Tibial artery (tissue), 4 donors: ENCODE results near the gene SH3D19.

Experiments
- DNase-seq, 2 donors: peaks; one replicate each; pipeline ENCODE4 v3.0.0-alpha.2; 2019
- H3K27ac ChIP-seq, 2 donors: fragments of 200-600 bp; sonication (generic) in 1 of 2; 1 replicate in 1 of 2; 2 replicates in 1 of 2; pipeline ENCODE4 v1.5.1; 2018 to 2019; ENCODE audit warnings: mild to moderate bottlenecking in 1 of 2
- H3K27me3 ChIP-seq, 2 donors: fragments of 200-600 bp; sonication (generic) in 1 of 2; one replicate each; pipeline versions ENCODE4 v1.5.1 to v1.6.0; 2016 to 2019
- H3K36me3 ChIP-seq, 3 donors: fragments of 200-600 bp; sonication (generic) in 2 of 3; one replicate each; pipeline ENCODE4 v1.5.1; 2016 to 2019; ENCODE audit warnings: mild to moderate bottlenecking in 2 of 3
- H3K4me1 ChIP-seq, 4 donors: fragments of 200-600 bp; sonication (generic) in 2 of 4; 1 replicate in 3 of 4; 2 replicates in 1 of 4; pipeline ENCODE4 v1.5.1; 2016 to 2019
- H3K4me3 ChIP-seq, 2 donors: fragments of 200-600 bp; sonication (generic) in 1 of 2; 1 replicate in 1 of 2; 2 replicates in 1 of 2; pipeline ENCODE4 v1.5.1; 2018 to 2019; ENCODE audit warnings: mild to moderate bottlenecking in 2 of 2
- H3K9me3 ChIP-seq, 3 donors: fragments of 200-600 bp; sonication (generic) in 1 of 3; one replicate each; pipeline ENCODE4 v1.5.1; 2016 to 2019
- intact Hi-C: fragments of 100-400 bp; cut with DNase I; formaldehyde crosslinking; loops from one replicate; pipeline ENCODE4 v1.15.0; 2023; ENCODE audit warnings: low total_unique reads
- TF ChIP-seq, protein P1 (sequence below), 2 experiments: fragments of 200-600 bp in 1 of 2; fragments of 450-650 bp in 1 of 2; IDR thresholded peaks; one replicate each; pipeline ENCODE4 v1.5.1; 2017 to 2019; ENCODE audit warnings: antibody characterized with exemption in 2 of 2, mild to moderate bottlenecking in 1 of 2, moderate library complexity in 1 of 2

The SH3D19 gene, protein sequence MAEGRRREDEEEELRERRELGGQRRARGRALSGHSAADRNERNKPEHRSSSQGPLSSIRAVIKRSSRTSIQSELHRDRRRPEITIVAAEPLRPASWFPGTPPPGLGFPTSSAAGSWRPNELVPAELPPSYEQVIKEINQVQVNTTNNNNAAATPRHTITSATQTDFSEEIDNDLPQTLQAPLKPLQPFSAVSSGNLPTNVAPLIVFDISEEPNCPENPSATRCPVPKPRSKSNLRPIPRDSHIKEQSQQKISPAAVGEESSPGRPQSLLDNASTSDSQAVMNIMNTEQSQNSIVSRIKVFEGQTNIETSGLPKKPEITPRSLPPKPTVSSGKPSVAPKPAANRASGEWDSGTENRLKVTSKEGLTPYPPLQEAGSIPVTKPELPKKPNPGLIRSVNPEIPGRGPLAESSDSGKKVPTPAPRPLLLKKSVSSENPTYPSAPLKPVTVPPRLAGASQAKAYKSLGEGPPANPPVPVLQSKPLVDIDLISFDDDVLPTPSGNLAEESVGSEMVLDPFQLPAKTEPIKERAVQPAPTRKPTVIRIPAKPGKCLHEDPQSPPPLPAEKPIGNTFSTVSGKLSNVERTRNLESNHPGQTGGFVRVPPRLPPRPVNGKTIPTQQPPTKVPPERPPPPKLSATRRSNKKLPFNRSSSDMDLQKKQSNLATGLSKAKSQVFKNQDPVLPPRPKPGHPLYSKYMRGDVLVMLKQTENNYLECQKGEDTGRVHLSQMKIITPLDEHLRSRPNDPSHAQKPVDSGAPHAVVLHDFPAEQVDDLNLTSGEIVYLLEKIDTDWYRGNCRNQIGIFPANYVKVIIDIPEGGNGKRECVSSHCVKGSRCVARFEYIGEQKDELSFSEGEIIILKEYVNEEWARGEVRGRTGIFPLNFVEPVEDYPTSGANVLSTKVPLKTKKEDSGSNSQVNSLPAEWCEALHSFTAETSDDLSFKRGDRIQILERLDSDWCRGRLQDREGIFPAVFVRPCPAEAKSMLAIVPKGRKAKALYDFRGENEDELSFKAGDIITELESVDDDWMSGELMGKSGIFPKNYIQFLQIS

GRCh38 chr4:151325111-151325948, at the start of gene SH3D19:
Gene SH3D19, minus strand, starts transcription at chr4:151325605. Its CDS starts 253 bp downstream, at chr4:151325352.
- Histone ChIP-seq H3K4me3 (peak within 1 kb of the TSS; percentile 76 to 98), H3K27ac (peak within 1 kb of the TSS; percentile 92 to 97), H3K27me3 (no peaks in the 10 kb centered on the region), H3K36me3 (no peaks in the 10 kb centered on the region), H3K9me3 (no peaks in the 10 kb centered on the region), H3K4me1 (peaks cover 0 to 43% (median 27%) of the 10 kb centered on the region in 4 donors)
- DNase-seq, result peak; percentile 60 to 82
- intact Hi-C loops, result loop anchor here (10.0 kb wide), 1 partner anchor 101 kb away; no protein-coding TSS in a partner anchor
- TF ChIP-seq, protein P1, sequence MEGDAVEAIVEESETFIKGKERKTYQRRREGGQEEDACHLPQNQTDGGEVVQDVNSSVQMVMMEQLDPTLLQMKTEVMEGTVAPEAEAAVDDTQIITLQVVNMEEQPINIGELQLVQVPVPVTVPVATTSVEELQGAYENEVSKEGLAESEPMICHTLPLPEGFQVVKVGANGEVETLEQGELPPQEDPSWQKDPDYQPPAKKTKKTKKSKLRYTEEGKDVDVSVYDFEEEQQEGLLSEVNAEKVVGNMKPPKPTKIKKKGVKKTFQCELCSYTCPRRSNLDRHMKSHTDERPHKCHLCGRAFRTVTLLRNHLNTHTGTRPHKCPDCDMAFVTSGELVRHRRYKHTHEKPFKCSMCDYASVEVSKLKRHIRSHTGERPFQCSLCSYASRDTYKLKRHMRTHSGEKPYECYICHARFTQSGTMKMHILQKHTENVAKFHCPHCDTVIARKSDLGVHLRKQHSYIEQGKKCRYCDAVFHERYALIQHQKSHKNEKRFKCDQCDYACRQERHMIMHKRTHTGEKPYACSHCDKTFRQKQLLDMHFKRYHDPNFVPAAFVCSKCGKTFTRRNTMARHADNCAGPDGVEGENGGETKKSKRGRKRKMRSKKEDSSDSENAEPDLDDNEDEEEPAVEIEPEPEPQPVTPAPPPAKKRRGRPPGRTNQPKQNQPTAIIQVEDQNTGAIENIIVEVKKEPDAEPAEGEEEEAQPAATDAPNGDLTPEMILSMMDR (IDR thresholded peaks at IDR 0.05), result no peak

DNA sequence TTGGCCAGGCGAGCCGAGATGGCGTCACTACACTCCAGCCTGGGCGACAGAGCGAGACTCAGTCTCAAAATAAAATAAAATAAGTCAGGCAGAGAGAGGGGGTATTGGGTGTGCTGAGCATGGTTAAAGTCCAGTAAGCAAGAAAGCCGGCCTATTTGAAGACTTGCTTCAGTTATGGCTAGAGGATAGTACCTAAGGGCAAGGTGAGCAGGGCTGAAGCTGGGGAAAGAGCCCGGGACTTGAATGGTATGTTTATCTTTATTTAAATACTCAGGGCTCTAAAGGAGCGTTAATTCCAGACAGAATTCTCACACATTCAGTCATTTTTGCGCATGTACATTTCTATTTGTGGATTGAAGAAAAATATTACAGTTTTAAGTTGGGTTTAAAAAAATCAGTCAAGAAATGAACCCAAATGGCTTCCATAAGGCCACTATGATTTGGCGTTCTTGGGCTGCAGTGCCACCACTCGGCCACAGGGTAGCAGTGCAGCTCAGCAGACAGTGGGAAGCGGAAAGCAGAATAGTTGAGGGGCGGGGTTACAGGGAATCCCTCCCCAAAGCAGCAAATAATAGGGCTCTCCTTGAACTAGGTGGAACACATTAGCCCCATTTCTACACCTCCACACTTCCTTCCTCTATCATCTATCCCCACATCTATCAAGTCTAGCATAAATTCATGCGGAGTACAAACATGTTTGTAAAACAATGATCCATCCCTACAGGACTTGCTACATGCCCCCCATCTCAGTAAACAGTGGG, 37.2 kb upstream of the SH3D19 start:
- TF ChIP-seq, protein P1 (IDR thresholded peaks at IDR 0.05), result peak; percentile 91 to 98
- no peak overlapping the region for H3K27ac ChIP-seq
- H3K9me3 ChIP-seq, result no peaks in the 10 kb centered on the region
- H3K4me1 ChIP-seq, result no peaks in the 10 kb centered on the region
- no peaks in the 10 kb centered on the region for H3K36me3 ChIP-seq
- DNase-seq, result peak; percentile 79 to 86
- H3K27me3 ChIP-seq, result no peaks in the 10 kb centered on the region
- no peak overlapping the region for H3K4me3 ChIP-seq
- intact Hi-C loops, result loop anchor here (2.0 to 5.0 kb wide), 2 partner anchors 86 to 240 kb away; partner anchors contain the start of gene PRSS48

DNA sequence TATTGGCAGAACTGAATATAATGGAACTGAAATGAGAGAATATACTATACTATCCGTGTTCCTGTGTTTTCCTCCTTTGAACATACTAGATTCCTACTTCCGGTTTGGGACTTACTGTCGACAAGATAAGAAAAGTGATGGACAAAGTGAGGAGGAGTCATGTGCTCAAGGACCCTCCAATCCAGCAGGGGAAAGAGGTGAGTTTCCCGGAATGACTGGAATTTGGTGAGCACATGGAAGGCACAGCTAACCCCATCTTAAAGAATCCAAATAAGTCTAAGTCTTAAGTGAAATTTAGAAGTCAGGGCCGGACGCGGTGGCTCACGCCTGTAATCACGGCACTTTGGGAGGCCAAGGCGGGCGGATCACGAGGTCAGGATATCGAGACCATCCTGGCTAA, 36.6 kb upstream of the SH3D19 start:
- Histone ChIP-seq H3K27ac (no peak overlapping the region), H3K36me3 (no peaks in the 10 kb centered on the region)
- intact Hi-C loops, result loop anchor here (2.0 to 5.0 kb wide), 2 partner anchors 85 to 240 kb away; partner anchors contain the start of gene PRSS48

GRCh38 chr4:151361126-151361525, 35.7 kb upstream of the SH3D19 start:
- Histone ChIP-seq H3K27me3 (no peaks in the 10 kb centered on the region), H3K9me3 (no peaks in the 10 kb centered on the region), H3K36me3 (no peaks in the 10 kb centered on the region), H3K27ac (no peak overlapping the region), H3K4me3 (no peak overlapping the region), H3K4me1 (no peaks in the 10 kb centered on the region)
- intact Hi-C loops, result loop anchor here (5.0 kb wide), 1 partner anchor 239 kb away; no protein-coding TSS in a partner anchor
- TF ChIP-seq, protein P1 (IDR thresholded peaks at IDR 0.05), result no peak
- DNase-seq, result no peak

More for the DNA sequence above, 36.6 kb upstream of the SH3D19 start:
- no peaks in the 10 kb centered on the region for H3K4me1 ChIP-seq
- H3K4me3 ChIP-seq, result no peak overlapping the region
- no peak for DNase-seq
- TF ChIP-seq, protein P1 (IDR thresholded peaks at IDR 0.05), result no peak
- H3K27me3 ChIP-seq, result no peaks in the 10 kb centered on the region
- no peaks in the 10 kb centered on the region for H3K9me3 ChIP-seq
